Measurements from ENCODE around the gene CCHCR1.

The CCHCR1 gene

DNA sequence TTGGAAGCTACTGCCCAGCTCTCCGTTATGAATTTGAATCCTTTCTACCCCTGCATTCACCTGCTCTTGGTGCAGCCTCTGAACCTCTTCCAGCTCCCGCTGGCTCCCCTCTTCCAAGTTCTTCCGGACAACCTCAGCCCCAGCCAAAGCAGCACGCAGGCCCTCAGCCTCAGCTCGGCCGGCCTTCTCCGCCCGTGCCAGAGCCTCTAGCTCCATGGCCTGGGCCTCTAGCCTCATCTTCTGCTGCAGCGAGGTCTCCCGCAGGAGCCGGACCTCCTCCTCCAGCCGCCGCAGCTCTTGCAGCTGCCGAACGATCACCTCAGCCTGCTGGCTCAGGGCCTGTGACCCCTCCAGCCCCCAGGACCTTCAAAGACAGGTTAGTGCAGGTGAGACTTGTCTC lies 3.2 kb downstream of the CCHCR1 start:
- in situ Hi-C loops (cut with HindIII; ENCODE audit: low pct_ligation_motif_present, low sequenced_read_pairs) = no loop called here
- DNase-seq = no peak
- no peak for TF ChIP-seq CTCF (IDR thresholded peaks at IDR 0.05; ENCODE audit: low read depth, low read length, missing control alignments)
- Histone ChIP-seq H3K27ac (no peak overlapping the region), H3K4me3 (ENCODE audit: low read depth, low read length) (no peak overlapping the region), H3K36me3 (replicated peaks) (no peaks in the 10 kb centered on the region), H3K27me3 (replicated peaks) (no peaks in the 10 kb centered on the region)

DNA sequence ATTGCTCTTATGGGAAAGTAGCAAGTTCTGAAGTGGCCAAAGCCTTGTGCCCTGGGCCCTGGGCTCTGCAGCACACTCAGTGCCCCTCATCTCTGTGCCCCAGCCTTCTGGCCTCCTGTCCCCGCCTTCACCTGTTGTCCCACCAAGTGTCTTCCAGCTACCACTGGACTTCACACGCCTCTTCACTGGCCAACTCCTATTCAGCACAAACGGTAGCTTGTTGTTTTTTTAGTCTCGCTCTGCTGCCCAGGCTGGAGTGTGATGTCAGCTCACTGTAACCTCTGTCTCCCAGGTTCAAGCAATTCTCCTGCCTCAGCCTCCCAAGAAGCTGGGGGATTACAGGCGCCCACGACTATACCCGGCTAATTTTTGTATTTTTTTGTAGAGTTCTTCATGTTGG lies 4.8 kb downstream of the CCHCR1 start:
- no peak for DNase-seq
- TF ChIP-seq CTCF (IDR thresholded peaks at IDR 0.05; ENCODE audit: low read depth, low read length, missing control alignments) = no peak
- H3K27ac ChIP-seq = no peak overlapping the region
- in situ Hi-C loops (cut with HindIII; ENCODE audit: low pct_ligation_motif_present, low sequenced_read_pairs) = no loop called here
- no peak overlapping the region for H3K4me3 ChIP-seq (ENCODE audit: low read depth, low read length)
- H3K27me3 ChIP-seq (replicated peaks) = no peaks in the 10 kb centered on the region
- no peaks in the 10 kb centered on the region for H3K36me3 ChIP-seq (replicated peaks)

DNA sequence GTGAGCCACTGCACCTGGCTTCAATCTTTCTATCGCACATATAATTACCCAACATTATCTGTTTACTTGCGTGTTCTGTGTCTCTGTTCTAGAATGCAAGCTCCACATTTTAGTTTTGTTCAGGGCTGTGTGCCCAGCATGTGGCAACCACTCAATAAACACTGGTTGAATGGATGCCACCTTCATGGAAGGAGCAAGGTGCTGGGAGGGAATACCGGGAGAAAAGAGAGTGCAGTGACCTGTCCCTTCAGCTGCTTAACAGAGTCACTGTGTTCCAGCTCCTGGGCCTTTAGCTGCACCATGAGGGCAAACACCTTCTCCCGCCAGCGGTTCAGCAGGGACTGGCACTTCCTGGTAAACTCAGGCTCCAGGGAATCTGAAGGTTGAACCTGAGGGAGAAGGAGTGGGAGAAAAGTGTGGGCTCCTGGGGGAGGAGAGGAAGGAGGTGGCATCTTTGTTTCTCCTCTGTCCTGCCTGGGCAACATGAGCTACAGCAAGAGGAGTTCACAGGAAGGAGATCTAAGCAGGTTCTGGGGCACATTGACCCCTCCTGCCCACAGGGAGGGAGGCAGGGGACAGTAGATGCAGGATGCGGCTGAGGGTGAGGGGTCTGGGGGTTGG lies 7.7 kb downstream of the CCHCR1 start:
- H3K36me3 ChIP-seq (replicated peaks) = no peaks in the 10 kb centered on the region
- H3K27me3 ChIP-seq (replicated peaks) = no peaks in the 10 kb centered on the region
- no peak overlapping the region for H3K27ac ChIP-seq
- no peak overlapping the region for H3K4me3 ChIP-seq (ENCODE audit: low read depth, low read length)
- no peak for TF ChIP-seq CTCF (IDR thresholded peaks at IDR 0.05; ENCODE audit: low read depth, low read length, missing control alignments)
- DNase-seq = no peak
- in situ Hi-C loops (cut with HindIII; ENCODE audit: low pct_ligation_motif_present, low sequenced_read_pairs) = no loop called here

GRCh38 chr6:31145386-31145785 lies 12.2 kb downstream of the CCHCR1 start:
- H3K36me3 ChIP-seq (replicated peaks) = no peaks in the 10 kb centered on the region
- no peak for TF ChIP-seq CTCF (IDR thresholded peaks at IDR 0.05; ENCODE audit: low read depth, low read length, missing control alignments)
- in situ Hi-C loops (cut with HindIII; ENCODE audit: low pct_ligation_motif_present, low sequenced_read_pairs) = no loop called here
- no peak overlapping the region for H3K4me3 ChIP-seq (ENCODE audit: low read depth, low read length)
- H3K27ac ChIP-seq = no peak overlapping the region
- no peaks in the 10 kb centered on the region for H3K27me3 ChIP-seq (replicated peaks)
- DNase-seq = no peak

DNA sequence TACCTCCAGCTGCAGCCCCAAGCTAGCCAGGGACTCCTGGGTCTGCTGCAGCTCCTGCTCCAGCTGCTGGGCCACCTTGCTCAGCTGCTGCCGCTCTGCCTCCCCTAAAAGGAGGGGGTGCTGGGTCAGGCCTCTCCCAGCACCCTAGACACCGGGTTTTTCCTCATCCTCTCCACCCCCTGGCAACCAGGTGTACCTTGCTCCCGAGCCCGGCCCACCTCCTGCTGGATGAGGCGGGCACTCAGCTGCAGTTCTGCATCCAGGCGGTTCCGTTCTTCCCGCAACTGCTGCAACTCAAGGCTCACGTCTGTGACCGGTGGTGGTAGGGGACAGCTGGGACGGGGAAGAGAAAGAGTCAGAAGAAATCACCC lies 12.6 kb downstream of the CCHCR1 start:
- in situ Hi-C loops (cut with HindIII; ENCODE audit: low pct_ligation_motif_present, low sequenced_read_pairs) = no loop called here
- Histone ChIP-seq H3K4me3 (ENCODE audit: low read depth, low read length) (no peak overlapping the region), H3K27me3 (replicated peaks) (no peaks in the 10 kb centered on the region), H3K36me3 (replicated peaks) (no peaks in the 10 kb centered on the region), H3K27ac (no peak overlapping the region)
- no peak for TF ChIP-seq CTCF (IDR thresholded peaks at IDR 0.05; ENCODE audit: low read depth, low read length, missing control alignments)
- DNase-seq = no peak

DNA sequence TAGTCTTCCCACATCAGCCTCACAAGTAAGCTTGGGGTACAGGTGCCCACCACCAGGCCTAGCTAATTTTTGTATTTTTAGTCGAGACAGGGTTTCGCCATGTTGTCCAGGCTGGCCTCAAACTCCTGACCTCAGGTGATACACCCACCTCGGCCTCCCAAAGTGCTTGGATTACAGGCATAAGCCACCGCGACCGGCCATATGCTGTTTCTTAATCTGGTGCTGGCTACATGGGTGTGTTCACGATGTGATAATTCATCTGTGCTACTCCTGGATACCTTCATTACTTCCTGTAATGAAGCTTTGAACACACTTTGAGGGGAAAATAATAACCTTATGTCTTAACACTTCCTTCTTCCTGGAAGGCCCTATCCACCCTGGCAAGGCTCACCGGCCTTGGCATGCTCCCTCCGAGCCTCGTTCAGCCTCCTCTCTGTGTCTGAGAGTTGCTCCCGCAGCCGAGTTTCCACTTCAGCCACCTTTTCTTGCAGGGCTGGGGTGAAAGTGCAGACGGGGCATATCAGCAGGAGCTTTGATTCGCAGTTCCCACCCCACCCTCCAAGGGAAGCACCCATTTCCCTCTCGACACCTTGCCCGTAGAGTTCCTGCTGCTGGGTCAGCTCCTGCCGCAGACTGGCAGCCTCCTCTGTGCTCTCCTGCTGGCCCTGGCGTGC lies 13.2 kb downstream of the CCHCR1 start:
- no peak overlapping the region for H3K27ac ChIP-seq

More for the DNA sequence above, 13.2 kb downstream of the CCHCR1 start:
- Histone ChIP-seq H3K4me3 (ENCODE audit: low read depth, low read length) (no peak overlapping the region), H3K36me3 (replicated peaks) (no peaks in the 10 kb centered on the region), H3K27me3 (replicated peaks) (no peaks in the 10 kb centered on the region)
- DNase-seq = no peak
- in situ Hi-C loops (cut with HindIII; ENCODE audit: low pct_ligation_motif_present, low sequenced_read_pairs) = no loop called here
- no peak for TF ChIP-seq CTCF (IDR thresholded peaks at IDR 0.05; ENCODE audit: low read depth, low read length, missing control alignments)

Data from brain microvascular endothelial cell (primary cell).